ENCODE results near the gene KCNN3.
A peak's percentile ranks its signal among the peaks of the same experiment; 100 is the strongest.

The KCNN3 gene

DNA sequence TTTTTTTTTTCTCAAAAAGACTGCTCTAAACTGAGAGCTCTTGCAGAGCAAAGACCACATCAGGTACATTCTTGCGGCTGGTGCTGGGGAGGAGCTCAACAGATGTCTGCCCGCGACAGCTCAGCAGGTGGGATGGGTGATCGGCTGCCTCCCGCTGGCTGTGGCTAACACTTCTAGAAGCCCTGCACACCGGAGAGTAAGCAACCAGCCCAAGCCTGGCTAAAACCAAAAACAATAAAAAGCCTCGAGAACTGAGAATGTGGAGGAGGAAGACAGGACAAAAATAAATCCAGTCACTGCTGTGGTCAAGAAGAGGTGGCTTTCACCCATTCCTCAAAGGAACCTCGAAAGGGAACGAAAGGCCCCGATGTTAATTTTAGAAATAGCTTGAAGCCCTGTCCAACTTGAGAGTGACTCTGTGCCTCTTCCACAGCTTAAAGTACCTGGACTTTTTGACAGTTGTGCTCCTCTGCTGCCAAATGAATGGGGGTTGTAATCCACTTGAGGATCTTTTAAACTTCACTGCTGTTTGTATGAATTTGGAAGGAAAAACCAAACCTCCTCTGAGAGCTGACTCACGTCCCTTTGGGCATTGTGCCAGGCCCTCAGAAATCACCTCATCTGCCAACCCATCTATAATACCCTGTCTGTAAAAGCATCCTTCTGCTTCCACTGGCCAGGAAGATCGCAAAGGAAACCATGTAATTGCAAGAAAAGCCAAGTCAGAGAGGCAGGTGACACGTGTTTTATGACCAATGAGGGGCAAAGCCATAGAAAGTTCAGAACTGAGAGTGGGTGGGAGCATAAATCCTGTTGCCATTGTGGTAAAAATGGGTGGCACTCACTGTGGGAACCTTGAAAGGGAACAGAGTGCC is 78.6 kb downstream of the KCNN3 start:
- DNase-seq (ENCODE audit: low spot score) = peak; percentile 27

GRCh38 chr1:154788886-154789285 is 81.2 kb downstream of the KCNN3 start:
- DNase-seq (ENCODE audit: low spot score) = no peak

- no peak for DNase-seq (ENCODE audit: low spot score)
Measured at GRCh38 chr1:154788110-154788870, 81.8 kb downstream of the KCNN3 start.

- DNase-seq (ENCODE audit: low spot score) = no peak
Measured at GRCh38 chr1:154786804-154787570, 83.1 kb downstream of the KCNN3 start.

DNA sequence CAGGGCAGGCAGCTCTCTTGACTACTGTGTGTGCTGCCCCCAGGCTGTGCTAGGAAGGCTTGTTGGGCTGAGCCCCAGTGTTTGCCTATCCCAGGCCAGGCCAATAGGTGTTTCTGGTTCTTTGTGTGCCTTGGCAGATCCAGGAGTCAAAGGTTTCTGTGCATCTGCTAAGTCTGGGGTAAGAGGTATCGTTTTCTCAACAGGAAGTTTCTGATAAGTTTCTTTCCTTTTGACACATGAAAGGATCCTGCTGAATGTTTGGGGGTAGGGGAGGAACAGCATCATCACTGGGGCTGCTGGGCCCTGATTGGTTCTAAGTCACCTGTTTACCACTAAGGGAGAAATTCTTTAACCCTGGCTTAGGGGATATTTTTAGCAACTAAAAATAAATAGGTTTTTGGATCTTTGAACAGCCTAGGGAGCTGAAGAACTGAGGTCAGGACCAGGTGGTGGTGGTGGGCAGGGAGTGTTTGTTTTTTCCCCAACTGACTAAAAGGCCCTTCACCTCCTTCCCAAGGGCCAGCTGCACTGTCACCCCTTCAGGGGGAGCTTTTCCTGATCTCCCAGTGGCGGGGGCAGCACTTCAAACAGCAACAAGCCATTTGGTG is 85.1 kb downstream of the KCNN3 start:
- DNase-seq (ENCODE audit: low spot score) = no peak

GRCh38 chr1:154784416-154784815 is 85.7 kb downstream of the KCNN3 start:
- DNase-seq (ENCODE audit: low spot score) = no peak

GRCh38 chr1:154783976-154784375 is 86.1 kb downstream of the KCNN3 start:
- DNase-seq (ENCODE audit: low spot score) = no peak

DNA sequence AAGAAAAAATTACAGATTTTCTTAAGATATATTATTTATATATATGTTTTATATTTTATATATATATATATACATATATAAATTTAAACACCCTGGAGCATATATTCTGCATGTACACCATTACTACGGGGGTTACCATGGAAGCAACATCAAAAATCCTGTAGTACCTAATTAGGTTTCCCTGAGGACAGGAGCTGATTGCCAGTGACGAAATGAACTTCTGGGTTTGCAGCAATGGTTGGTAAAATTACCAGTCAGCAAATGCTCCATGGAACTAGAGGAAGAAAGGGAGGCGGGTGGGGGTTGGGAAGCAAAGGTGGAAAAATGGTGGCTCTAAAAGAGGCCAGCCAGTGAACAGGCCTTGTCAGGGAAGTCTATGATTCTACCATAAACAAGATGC is 89.5 kb downstream of the KCNN3 start:
- DNase-seq (ENCODE audit: low spot score) = no peak

DNA sequence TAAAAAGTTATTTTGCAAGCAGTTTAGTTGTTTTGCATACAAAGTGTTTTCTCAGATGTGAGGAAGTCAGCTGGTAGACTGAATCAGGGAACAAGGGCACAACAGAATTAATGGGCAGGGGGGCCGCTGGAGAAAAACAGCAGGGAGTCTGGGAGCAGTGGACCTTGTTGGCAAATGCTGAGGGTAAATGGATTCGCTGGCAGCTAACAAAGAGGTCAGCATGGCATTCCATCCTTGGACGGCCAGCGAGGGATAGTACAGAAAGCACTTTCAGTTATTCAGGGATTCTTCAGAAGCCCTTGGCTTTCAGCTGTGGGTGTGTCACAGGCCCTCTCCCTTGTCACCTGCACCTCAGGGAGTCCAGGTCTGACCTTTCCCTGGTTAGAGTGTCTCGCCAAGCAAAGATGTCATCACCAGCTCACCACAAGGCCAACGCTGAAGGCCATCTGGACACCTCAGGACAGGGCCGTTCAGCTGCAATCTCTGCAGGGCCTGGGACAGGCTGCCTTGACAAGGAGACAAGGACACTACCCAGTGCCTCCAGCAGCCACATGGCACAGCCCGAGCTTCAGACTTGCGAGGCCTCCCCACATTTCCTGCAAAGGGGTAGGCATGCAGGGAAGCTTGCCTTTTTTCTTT is 90.4 kb downstream of the KCNN3 start:
- DNase-seq (ENCODE audit: low spot score) = no peak

DNA sequence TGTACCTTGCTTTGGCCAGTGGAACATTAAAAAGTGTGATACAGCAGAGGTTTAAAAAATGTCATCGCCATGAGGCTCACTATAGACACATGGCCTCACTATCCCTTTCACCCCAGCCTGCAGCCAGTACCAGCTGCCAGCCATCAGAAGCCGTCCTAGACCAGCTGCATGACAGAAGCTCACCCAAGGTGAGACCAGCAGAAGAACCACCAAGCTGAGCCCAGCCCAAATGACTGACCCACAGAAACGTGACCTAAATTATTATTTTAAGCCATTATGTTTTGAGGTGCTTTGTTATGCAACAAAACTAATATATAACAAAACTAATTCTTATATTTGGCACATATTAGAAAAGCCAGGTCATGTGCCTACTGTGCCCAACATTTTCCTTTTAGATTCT is 91.1 kb downstream of the KCNN3 start:
- DNase-seq (ENCODE audit: low spot score) = no peak

DNA sequence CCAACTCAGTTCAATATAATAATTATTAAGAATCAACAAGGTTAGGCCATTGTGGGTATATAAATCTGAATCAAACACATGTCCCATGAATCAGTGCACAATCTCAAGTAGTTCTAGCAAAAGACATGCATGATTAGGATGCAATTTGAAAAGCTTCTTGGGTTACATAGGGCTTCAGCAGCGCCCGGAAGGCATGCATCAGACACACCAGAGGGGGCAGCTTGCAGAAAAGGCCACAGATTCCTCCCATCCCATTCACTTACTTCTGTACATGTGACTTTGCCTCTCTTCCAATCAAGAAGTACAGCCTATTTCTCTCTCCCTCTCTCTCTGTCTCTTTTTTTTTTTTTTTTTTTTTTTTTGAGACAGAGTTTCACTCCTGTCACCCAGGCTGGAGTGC is 91.8 kb downstream of the KCNN3 start:
- DNase-seq (ENCODE audit: low spot score) = no peak

GRCh38 chr1:154777781-154778180 is 92.3 kb downstream of the KCNN3 start:
- no peak for DNase-seq (ENCODE audit: low spot score)

- no peak for DNase-seq (ENCODE audit: low spot score)
Measured at GRCh38 chr1:154777154-154777553, 92.9 kb downstream of the KCNN3 start.

DNA sequence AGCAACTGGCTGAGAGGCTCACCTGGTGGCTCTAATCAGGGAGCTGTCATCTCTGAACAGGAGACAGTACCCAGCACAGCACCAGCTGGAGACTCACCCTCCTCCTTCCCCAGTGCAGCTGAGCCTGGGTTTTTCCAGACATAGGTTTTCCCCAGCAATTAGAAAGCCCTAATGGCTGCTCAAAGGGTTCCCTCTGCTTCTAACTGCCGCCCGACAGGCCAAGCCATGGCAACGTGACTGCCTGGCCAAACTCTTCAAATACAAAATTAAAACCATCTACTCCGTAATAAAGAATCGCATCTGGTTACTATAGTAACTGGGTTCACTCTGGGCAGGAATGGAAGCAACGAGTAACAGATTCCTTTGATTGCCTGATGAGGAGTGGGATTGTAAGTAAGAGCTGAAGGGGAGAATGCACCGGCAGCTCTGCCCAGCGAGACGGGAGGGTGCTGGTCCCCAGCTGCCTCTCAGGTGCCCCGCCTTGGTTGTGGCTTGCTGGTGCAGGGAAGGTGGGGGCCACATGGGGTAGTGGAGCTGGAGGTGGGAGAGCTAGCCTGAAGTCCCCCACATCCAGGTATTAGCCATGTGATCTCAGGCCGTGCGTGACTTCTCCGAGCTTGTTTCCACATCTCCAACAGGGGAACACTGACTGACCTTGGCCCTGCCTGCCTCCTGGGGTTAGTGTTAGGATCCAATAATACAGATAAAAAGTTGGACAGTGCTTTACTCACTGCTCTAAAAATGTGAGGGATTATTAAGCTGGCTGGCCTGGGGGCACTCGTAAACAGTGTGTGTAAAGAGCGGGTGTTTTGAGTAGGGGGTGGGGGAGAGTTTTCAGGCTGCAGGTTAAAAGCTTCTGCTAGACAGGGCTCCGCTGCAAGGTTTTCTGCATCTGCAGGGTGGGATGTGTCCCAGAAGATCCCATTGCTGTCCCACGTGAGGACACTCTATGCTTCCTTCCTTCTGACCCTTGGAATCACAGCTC is 94.2 kb downstream of the KCNN3 start:
- DNase-seq (ENCODE audit: low spot score) = no peak

- DNase-seq (ENCODE audit: low spot score) = no peak
Measured at GRCh38 chr1:154774175-154774855, 95.8 kb downstream of the KCNN3 start.

DNA sequence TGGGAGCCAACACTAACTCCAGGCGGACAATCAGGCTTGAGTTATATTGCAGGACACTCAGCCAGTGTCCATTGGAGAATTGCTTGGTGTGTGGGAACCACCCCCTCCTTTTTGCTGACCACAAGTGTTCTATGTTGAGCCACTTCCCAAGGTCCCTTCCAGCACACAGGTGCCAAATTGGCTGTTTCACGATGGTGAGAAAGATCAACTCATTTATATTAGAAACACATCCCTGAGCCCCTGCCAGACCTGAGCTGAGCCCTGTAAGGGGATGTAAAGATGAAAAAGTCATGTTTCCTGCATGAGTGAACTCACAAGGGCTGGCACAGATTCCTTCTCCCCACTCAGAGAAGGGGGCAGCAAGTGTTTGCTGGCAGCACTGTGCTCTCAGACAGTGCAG is 96.5 kb downstream of the KCNN3 start:
- DNase-seq (ENCODE audit: low spot score) = no peak

DNA sequence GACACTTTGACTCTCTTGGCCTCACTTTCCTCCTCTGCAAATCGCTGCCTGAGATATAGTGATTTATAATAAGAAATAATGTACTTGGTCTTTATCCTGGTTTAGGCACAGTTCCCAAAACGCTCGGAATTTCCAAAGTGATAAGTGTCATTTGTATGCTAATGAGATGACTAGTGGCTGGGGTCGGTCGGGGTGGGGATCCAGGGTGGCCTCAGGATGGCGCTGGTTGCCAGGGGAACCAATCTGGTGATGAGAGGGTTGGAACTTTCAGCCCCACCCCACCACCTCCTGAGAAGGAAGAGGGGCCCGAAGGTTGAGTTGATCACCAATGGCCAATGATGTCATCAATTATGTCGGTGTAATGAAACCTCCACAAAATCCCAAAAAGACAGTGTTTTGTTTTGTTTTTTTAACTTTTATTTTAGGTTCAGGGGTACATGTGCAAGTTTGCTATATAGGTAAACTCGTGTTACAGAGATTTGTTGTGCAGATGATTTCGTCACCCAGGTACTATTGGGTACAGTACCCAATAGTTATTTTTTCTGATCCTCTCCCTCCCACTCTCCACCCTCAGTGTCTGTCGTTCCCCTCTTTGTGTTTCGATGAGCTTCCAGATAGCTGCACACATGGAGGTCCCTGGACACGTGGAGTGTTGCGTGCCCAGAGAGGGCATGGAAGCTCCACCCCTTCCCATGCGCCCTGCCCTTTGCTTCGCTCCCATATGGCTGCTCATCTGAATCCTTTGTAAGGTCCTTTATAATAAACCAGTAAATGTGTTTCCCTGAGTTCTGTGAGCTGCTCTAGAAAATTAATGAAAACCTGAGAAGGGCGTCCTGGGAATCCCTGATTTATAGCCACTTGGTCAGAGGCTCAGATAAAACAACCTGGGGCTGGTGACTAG is 97.2 kb downstream of the KCNN3 start:
- no peak for DNase-seq (ENCODE audit: low spot score)

GRCh38 chr1:154772056-154772455 is 98.0 kb downstream of the KCNN3 start:
- no peak for DNase-seq (ENCODE audit: low spot score)
